HG03575 (cell line): ENCODE measurements around the gene SPON2.

Source experiments
- ATAC-seq: cut with Tn5 transposase; IDR thresholded peaks from one replicate; pipeline ENCODE4 v1.9.1; 2021; ENCODE audit not compliant: unreplicated experiment, insufficient number of reproducible peaks, low FRiP score; ENCODE audit errors: extremely low read depth

The SPON2 gene

DNA sequence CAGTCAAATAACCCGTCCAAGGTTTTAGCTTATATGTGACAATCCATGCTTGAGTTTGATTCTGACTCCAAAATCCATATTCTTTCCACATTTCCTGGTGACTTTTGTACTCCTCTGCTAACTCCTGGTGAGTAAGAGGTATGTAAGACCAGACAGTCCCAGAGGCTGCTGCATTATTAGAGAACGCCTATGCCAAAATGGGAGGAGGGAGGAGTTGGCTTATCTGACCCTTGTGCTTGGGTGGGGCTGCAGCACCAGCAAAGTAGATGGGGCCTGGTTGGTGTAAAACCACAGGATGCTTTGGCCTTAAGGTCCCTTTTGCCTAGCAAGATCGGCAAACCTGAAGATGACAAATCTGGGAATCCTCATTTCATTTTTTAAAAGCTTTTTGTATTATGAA is 49.9 kb downstream of the SPON2 start:
- no peak for ATAC-seq
